H9 (cell line): Measurements from ENCODE around the gene MYBPC2. TPM values are rescaled to one million over a fixed set of nuclear protein-coding genes. Genes with fewer than 3 reads are reported as not detected.
A peak's percentile ranks its signal among the peaks of the same experiment; 100 is the strongest.

ENCODE experiments used
- DNase-seq: peaks from one replicate; pipeline ENCODE4 v3.0.0-alpha.2; 2017
- H2AFZ ChIP-seq: one replicate; pipeline ENCODE4 v1.6.1; 2013; ENCODE audit warnings: mild to moderate bottlenecking, low read length, control low read depth, moderate library complexity
- H2AK5ac ChIP-seq: 2 replicates; pipeline ENCODE4 v1.6.1; 2013; ENCODE audit warnings: low read length, control low read depth, mixed read lengths; ENCODE audit not compliant: insufficient read length
- H2BK120ac ChIP-seq: one replicate; pipeline ENCODE4 v1.6.1; 2013; ENCODE audit warnings: low read depth, mild to moderate bottlenecking, low read length, control low read depth, inconsistent platforms; ENCODE audit not compliant: poor library complexity, severe bottlenecking
- H2BK12ac ChIP-seq: 2 replicates; pipeline ENCODE4 v1.6.1; 2013; ENCODE audit warnings: low read length, control low read depth, mixed read lengths, low read depth; ENCODE audit not compliant: insufficient read length
- H2BK15ac ChIP-seq: 2 replicates; pipeline ENCODE4 v1.6.1; 2013; ENCODE audit warnings: low read depth, low read length, control low read depth
- H2BK20ac ChIP-seq: one replicate; pipeline ENCODE4 v1.6.1; 2013; ENCODE audit warnings: low read depth, mild to moderate bottlenecking, low read length, control low read depth, inconsistent platforms; ENCODE audit not compliant: poor library complexity, severe bottlenecking
- H2BK5ac ChIP-seq: 2 replicates; pipeline ENCODE4 v1.6.1; 2013; ENCODE audit warnings: low read length, control low read depth, mixed read lengths; ENCODE audit not compliant: insufficient read length
- H3K14ac ChIP-seq: 2 replicates; pipeline ENCODE4 v1.6.1; 2013; ENCODE audit warnings: low read length, control low read depth; ENCODE audit not compliant: insufficient read depth
- H3K18ac ChIP-seq: 2 replicates; pipeline ENCODE4 v1.6.1; 2013; ENCODE audit warnings: low read depth, mild to moderate bottlenecking, mixed read lengths, low read length, control low read depth; ENCODE audit not compliant: insufficient read length
- H3K23ac ChIP-seq: 2 replicates; pipeline ENCODE4 v1.6.1; 2013; ENCODE audit warnings: low read length, control low read depth, mixed read lengths, low read depth; ENCODE audit not compliant: insufficient read length
- H3K23me2 ChIP-seq: 2 replicates; pipeline ENCODE4 v1.6.1; 2013; ENCODE audit warnings: low read depth, mild to moderate bottlenecking, mixed read lengths, low read length, control low read depth; ENCODE audit not compliant: insufficient read length, poor library complexity, severe bottlenecking
- H3K27ac ChIP-seq: 2 replicates; pipeline ENCODE4 v1.5.1; 2013; ENCODE audit warnings: low read length, control low read depth, mixed read lengths, low read depth; ENCODE audit not compliant: insufficient read length
- H3K27me3 ChIP-seq: 2 replicates; pipeline ENCODE4 v1.6.1; 2013; ENCODE audit warnings: low read length, control low read depth, inconsistent platforms; ENCODE audit not compliant: insufficient read depth
- H3K4ac ChIP-seq: 2 replicates; pipeline ENCODE4 v1.6.1; 2013; ENCODE audit warnings: low read depth, mild to moderate bottlenecking, control low read depth, inconsistent platforms, low read length, moderate library complexity
- H3K4me1 ChIP-seq: 2 replicates; pipeline ENCODE4 v1.6.1; 2013; ENCODE audit warnings: low read length, control low read depth, inconsistent platforms; ENCODE audit not compliant: insufficient read depth
- H3K4me2 ChIP-seq: 2 replicates; pipeline ENCODE4 v1.6.1; 2013; ENCODE audit warnings: low read length, control low read depth, mixed read lengths; ENCODE audit not compliant: insufficient read length, insufficient read depth
- H3K56ac ChIP-seq: 2 replicates; pipeline ENCODE4 v1.6.1; 2013; ENCODE audit warnings: low read depth, mild to moderate bottlenecking, mixed read lengths, low read length, control low read depth; ENCODE audit not compliant: insufficient read length
- H3K79me1 ChIP-seq: 2 replicates; pipeline ENCODE4 v1.6.1; 2013; ENCODE audit warnings: low read depth, mild to moderate bottlenecking, moderate library complexity, low read length, control low read depth, inconsistent platforms; ENCODE audit not compliant: insufficient read depth, poor library complexity, severe bottlenecking
- H3K79me2 ChIP-seq: 2 replicates; pipeline ENCODE4 v1.6.1; 2013; ENCODE audit warnings: low read length, control low read depth, inconsistent platforms; ENCODE audit not compliant: insufficient read depth
- H3K9ac ChIP-seq: 2 replicates; pipeline ENCODE4 v1.6.1; 2013; ENCODE audit warnings: low read length, control low read depth, mixed read lengths; ENCODE audit not compliant: insufficient read length; ENCODE audit errors: extremely low read depth
- H3K9me3 ChIP-seq: one replicate; pipeline ENCODE4 v1.6.1; 2013; ENCODE audit warnings: low read depth, low read length, inconsistent platforms; ENCODE audit not compliant: control insufficient read depth
- H3T11ph ChIP-seq: one replicate; pipeline ENCODE4 v1.6.1; 2013; ENCODE audit warnings: mild to moderate bottlenecking, low read length, control low read depth, inconsistent platforms
- H4K20me1 ChIP-seq: one replicate; pipeline ENCODE4 v1.6.1; 2013; ENCODE audit not compliant: control insufficient read depth, insufficient read length, insufficient read depth
- H4K5ac ChIP-seq: 2 replicates; pipeline ENCODE4 v1.6.1; 2013; ENCODE audit warnings: low read depth, mild to moderate bottlenecking, mixed read lengths, low read length, control low read depth; ENCODE audit not compliant: insufficient read length
- H4K8ac ChIP-seq: replicated peaks from 2 replicates; pipeline ENCODE4 v1.6.1; 2013; ENCODE audit warnings: low read length, control low read depth, mixed read lengths, low read depth; ENCODE audit not compliant: insufficient read length
- H4K91ac ChIP-seq: 2 replicates; pipeline ENCODE4 v1.6.1; 2013; ENCODE audit warnings: low read depth, mild to moderate bottlenecking, moderate library complexity, mixed read lengths, low read length, control low read depth; ENCODE audit not compliant: insufficient read length
- H3K27ac Mint-ChIP-seq, 3 experiments: 2 replicates in 2 of 3; 3 replicates in 1 of 3; pipeline ENCODE4 v1.8.0; 2020 to 2021; ENCODE audit warnings: mixed read lengths in 3 of 3, mild to moderate bottlenecking in 1 of 3, moderate library complexity in 1 of 3
- H3K27me3 Mint-ChIP-seq: 2 replicates; pipeline ENCODE4 v1.8.0; 2021; ENCODE audit warnings: low read depth, mild to moderate bottlenecking, moderate library complexity, mixed read lengths
- H3K36me3 Mint-ChIP-seq, 3 experiments: 2 replicates in 2 of 3; 3 replicates in 1 of 3; pipeline ENCODE4 v1.8.0; 2020 to 2021; ENCODE audit warnings: low read depth in 3 of 3, mixed read lengths in 3 of 3; ENCODE audit not compliant: insufficient read depth in 1 of 3
- H3K4me1 Mint-ChIP-seq, 2 experiments: 2 replicates each; pipeline ENCODE4 v1.8.0; 2020; ENCODE audit warnings: mixed read lengths in 2 of 2
- H3K4me3 Mint-ChIP-seq, 2 experiments: 2 replicates in 1 of 2; 3 replicates in 1 of 2; pipeline ENCODE4 v1.8.0; 2020 to 2021; ENCODE audit warnings: mild to moderate bottlenecking in 2 of 2, mixed read lengths in 2 of 2, moderate library complexity in 1 of 2
- H3K9me3 Mint-ChIP-seq, 2 experiments: 2 replicates in 1 of 2; 3 replicates in 1 of 2; pipeline ENCODE4 v1.8.0; 2020; ENCODE audit warnings: mild to moderate bottlenecking in 2 of 2, mixed read lengths in 2 of 2, moderate library complexity in 1 of 2
- WGBS: extraction: QIAGEN DNeasy Blood & Tissue Kit; methylation state at CpG from one replicate; pipeline ENCODE4 v1.1.7; 2013; ENCODE audit warnings: missing lambda C conversion rate, low lambda C conversion rate, mixed read lengths; ENCODE audit not compliant: insufficient read length; ENCODE audit errors: extremely low coverage; 5-methylcytosine and 5-hydroxymethylcytosine counted together
- total RNA-seq: library from RNA; stranded (reverse); gene quantifications from 2 replicates; pipeline ENCODE4 v1.2.1, GENCODE V29; 2021
- TF ChIP-seq, protein P1 (sequence below): fragments of 200-600 bp; sonication (generic); conservative IDR thresholded peaks from 3 replicates; pipeline ENCODE4 v1.8.0; 2021; ENCODE audit warnings: antibody characterized with exemption, mild to moderate bottlenecking

Gene MYBPC2
- total RNA-seq, 1 experiment from 2014 or later: 4.9 TPM

GRCh38 chr19:50406156-50406820 is 26.4 kb upstream of the MYBPC2 start:
- H2AFZ ChIP-seq: no peak overlapping the region
- H3K9ac ChIP-seq: no peak overlapping the region
- no peak overlapping the region for H3K56ac ChIP-seq
- no peaks in the 10 kb centered on the region for H3K9me3 ChIP-seq
- no peak overlapping the region for H2BK20ac ChIP-seq
- no peak overlapping the region for H3K18ac ChIP-seq
- H4K91ac ChIP-seq: no peak overlapping the region
- H2BK15ac ChIP-seq: no peak overlapping the region
- no peaks in the 10 kb centered on the region for H3K27me3 ChIP-seq
- H4K8ac ChIP-seq: no peak overlapping the region
- TF ChIP-seq, protein P1, sequence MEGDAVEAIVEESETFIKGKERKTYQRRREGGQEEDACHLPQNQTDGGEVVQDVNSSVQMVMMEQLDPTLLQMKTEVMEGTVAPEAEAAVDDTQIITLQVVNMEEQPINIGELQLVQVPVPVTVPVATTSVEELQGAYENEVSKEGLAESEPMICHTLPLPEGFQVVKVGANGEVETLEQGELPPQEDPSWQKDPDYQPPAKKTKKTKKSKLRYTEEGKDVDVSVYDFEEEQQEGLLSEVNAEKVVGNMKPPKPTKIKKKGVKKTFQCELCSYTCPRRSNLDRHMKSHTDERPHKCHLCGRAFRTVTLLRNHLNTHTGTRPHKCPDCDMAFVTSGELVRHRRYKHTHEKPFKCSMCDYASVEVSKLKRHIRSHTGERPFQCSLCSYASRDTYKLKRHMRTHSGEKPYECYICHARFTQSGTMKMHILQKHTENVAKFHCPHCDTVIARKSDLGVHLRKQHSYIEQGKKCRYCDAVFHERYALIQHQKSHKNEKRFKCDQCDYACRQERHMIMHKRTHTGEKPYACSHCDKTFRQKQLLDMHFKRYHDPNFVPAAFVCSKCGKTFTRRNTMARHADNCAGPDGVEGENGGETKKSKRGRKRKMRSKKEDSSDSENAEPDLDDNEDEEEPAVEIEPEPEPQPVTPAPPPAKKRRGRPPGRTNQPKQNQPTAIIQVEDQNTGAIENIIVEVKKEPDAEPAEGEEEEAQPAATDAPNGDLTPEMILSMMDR: no peak
- Mint-ChIP-seq H3K4me3 (no peak overlapping the region), H3K9me3 (no peaks in the 10 kb centered on the region), H3K4me1 (no peaks in the 10 kb centered on the region), H3K27ac (peak overlapping the region in 1 of 3 experiments; percentile 18; a peak in 2 of 7 replicates), H3K36me3 (peaks cover 42 to 72% (median 69%) of the 10 kb centered on the region in 3 experiments), H3K27me3 (no peaks in the 10 kb centered on the region)
- no peak overlapping the region for H2AK5ac ChIP-seq
- DNase-seq: no peak
- no peak overlapping the region for H3T11ph ChIP-seq
- H3K79me2 ChIP-seq: no peaks in the 10 kb centered on the region
- no peak overlapping the region for H3K4ac ChIP-seq
- H3K79me1 ChIP-seq: no peaks in the 10 kb centered on the region
- H3K23ac ChIP-seq: no peak overlapping the region
- no CpG with 5 or more reads among the region's 22 CpGs for WGBS
- H2BK5ac ChIP-seq: no peak overlapping the region
- no peaks in the 10 kb centered on the region for H3K4me1 ChIP-seq
- no peak overlapping the region for H4K5ac ChIP-seq
- H3K14ac ChIP-seq: no peak overlapping the region
- no peak overlapping the region for H3K4me2 ChIP-seq
- H3K27ac ChIP-seq: no peak overlapping the region
- no peaks in the 10 kb centered on the region for H3K23me2 ChIP-seq
- H2BK120ac ChIP-seq: no peak overlapping the region
- H2BK12ac ChIP-seq: no peak overlapping the region
- H4K20me1 ChIP-seq: no peaks in the 10 kb centered on the region
